Mesothelial cell of epicardium (in vitro differentiated cells): Measurements from ENCODE around the gene AP2A1. TPM values are rescaled to one million over a fixed set of nuclear protein-coding genes. Genes with fewer than 3 reads are reported as not detected.

Experiments
- DNase-seq, 2 experiments: peaks; one replicate each; pipeline ENCODE4 v3.0.0; 2021; ENCODE audit warnings: low spot score in 2 of 2; ENCODE audit not compliant: unreplicated experiment in 2 of 2
- H3K27ac Mint-ChIP-seq: 2 replicates; pipeline ENCODE4 v1.8.0; 2021; ENCODE audit warnings: mixed read lengths
- H3K27me3 Mint-ChIP-seq: 2 replicates; pipeline ENCODE4 v1.8.0; 2021; ENCODE audit warnings: low read depth, mixed read lengths
- H3K36me3 Mint-ChIP-seq: 2 replicates; pipeline ENCODE4 v1.8.0; 2021; ENCODE audit warnings: mixed read lengths
- H3K4me1 Mint-ChIP-seq: 2 replicates; pipeline ENCODE4 v1.8.0; 2021; ENCODE audit warnings: mixed read lengths
- H3K4me3 Mint-ChIP-seq: 2 replicates; pipeline ENCODE4 v1.8.0; 2021; ENCODE audit warnings: mild to moderate bottlenecking, moderate library complexity, mixed read lengths
- H3K9me3 Mint-ChIP-seq: 2 replicates; pipeline ENCODE4 v1.8.0; 2021; ENCODE audit warnings: mixed read lengths
- total RNA-seq: library from RNA; stranded (reverse); gene quantifications from 3 replicates; pipeline ENCODE4 v1.2.1, GENCODE V29; 2021
- TF ChIP-seq, protein P1 (sequence below): fragments of 200-600 bp; sonication (generic); IDR thresholded peaks from one replicate; pipeline ENCODE4 v1.5.0; 2021; ENCODE audit warnings: antibody characterized with exemption; ENCODE audit not compliant: unreplicated experiment

AP2A1 gene
- total RNA-seq, 1 donor from 2014 or later, result 85.2 TPM

DNA sequence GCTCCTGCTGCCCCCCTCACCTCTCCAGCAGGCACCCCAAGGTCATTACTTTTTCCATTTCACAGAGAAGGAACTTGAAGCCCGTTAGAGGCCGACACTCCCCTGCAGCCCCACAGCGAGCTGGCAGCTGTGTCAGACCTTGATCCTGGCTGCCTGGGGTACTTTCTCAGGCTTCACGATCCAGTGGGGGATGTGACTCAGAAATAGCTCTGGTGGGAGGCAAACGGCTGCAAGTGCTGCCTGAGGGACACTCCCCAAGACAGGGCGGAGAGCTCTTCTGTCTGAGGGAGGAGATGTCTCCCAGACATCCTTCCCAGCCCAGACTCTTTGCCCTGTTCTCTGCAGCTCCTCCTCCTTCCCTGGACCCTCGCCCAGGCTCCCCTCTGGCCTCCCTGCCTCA is 8.5 kb upstream of the AP2A1 start:
- Mint-ChIP-seq H3K4me3 (no peak overlapping the region), H3K36me3 (peaks cover 5% of the 10 kb centered on the region), H3K27ac (peak overlapping the region; percentile 71), H3K27me3 (no peaks in the 10 kb centered on the region), H3K9me3 (peaks cover 9% of the 10 kb centered on the region), H3K4me1 (peaks cover 8% of the 10 kb centered on the region)
- no peak for DNase-seq
- TF ChIP-seq, protein P1, sequence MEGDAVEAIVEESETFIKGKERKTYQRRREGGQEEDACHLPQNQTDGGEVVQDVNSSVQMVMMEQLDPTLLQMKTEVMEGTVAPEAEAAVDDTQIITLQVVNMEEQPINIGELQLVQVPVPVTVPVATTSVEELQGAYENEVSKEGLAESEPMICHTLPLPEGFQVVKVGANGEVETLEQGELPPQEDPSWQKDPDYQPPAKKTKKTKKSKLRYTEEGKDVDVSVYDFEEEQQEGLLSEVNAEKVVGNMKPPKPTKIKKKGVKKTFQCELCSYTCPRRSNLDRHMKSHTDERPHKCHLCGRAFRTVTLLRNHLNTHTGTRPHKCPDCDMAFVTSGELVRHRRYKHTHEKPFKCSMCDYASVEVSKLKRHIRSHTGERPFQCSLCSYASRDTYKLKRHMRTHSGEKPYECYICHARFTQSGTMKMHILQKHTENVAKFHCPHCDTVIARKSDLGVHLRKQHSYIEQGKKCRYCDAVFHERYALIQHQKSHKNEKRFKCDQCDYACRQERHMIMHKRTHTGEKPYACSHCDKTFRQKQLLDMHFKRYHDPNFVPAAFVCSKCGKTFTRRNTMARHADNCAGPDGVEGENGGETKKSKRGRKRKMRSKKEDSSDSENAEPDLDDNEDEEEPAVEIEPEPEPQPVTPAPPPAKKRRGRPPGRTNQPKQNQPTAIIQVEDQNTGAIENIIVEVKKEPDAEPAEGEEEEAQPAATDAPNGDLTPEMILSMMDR, result no peak

DNA sequence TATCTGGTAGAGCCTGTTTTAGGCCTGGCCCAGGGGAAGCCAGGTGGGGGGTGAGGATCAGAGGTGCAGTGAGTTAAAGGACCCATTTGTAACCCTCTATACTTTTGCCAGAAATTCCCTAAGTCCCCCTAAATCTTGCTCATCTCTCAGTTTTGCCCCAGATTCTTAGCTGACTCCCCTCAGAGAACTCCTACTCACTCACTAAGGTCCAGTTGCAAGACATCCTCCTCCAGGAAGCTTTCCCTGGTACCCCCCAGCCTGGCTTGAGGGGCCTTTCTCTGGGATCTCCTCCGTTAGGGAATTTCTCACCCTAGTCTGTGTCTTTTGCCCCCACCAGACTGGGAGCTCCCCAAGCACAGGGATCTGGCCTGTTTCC is 5.6 kb upstream of the AP2A1 start:
- no peak overlapping the region for H3K27ac Mint-ChIP-seq
- DNase-seq, result no peak
- TF ChIP-seq, protein P1, result no peak
- no peaks in the 10 kb centered on the region for H3K27me3 Mint-ChIP-seq
- no peaks in the 10 kb centered on the region for H3K36me3 Mint-ChIP-seq
- peaks cover 18% of the 10 kb centered on the region for H3K4me1 Mint-ChIP-seq
- H3K9me3 Mint-ChIP-seq, result no peaks in the 10 kb centered on the region
- H3K4me3 Mint-ChIP-seq, result no peak overlapping the region

DNA sequence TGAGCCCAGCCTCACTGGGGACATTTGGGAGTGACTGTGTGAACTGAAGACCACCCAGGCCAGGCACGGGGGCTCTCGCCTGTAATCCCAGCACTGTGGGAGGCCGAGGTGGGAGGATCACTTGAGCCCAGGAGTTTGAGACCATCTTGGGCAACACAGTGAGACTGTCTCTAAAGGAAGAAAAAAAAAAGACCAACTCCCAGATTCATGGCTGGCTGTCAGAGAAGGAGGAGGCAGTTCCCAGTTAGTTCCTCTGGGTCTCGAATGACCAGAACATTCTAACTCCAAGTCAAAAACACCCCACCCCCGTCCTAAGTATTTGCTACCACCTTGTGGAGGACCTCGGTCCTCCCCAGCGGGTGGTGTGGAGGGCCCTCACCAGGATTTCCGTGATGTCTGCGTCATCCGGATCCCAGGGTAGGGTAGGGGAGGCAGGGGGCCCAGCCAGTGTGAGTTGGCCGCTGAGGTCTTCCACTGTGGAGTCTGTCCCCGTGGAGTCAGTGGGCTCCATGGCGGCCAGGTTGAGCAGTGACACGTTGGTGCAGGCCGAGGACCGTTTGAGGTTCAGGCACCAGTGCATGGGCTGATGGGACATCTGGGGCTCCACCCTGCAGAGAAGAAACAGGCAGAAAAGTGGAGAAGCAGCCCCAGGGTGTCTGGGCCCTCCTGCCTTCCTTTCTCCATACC is 5.0 kb upstream of the AP2A1 start:
- Mint-ChIP-seq H3K36me3 (no peaks in the 10 kb centered on the region), H3K4me1 (peaks cover 20% of the 10 kb centered on the region), H3K4me3 (no peak overlapping the region), H3K27me3 (no peaks in the 10 kb centered on the region), H3K9me3 (no peaks in the 10 kb centered on the region), H3K27ac (no peak overlapping the region)
- TF ChIP-seq, protein P1, result no peak
- no peak for DNase-seq

DNA sequence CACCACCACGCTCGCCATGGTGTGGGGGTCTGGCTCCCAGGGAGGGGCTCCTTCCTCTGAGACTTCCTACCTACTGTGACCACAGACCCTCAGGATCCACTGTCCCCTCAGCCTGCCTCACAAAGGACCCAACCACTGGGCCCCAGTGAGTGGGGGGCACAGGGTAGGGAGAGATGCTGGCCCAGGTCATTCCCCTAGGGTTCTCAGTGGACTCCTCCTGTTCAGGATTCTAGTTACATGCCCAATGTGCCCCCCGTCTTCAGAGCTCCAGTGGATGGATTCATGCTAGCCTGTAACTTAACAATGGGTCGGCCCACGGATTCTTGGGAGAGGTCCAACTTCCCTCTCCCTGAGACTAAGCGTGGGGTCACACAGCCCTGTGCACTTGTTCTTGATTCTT is 3.6 kb upstream of the AP2A1 start, which contains the start of gene TSKS:
Gene TSKS (minus strand): TSS at position 77 of the 400 bp plus-strand sequence. CDS start 59 bp downstream, at position 18.
- H3K9me3 Mint-ChIP-seq, result no peaks in the 10 kb centered on the region
- H3K4me3 Mint-ChIP-seq, result no peak within 1 kb of the TSS
- H3K27ac Mint-ChIP-seq, result peak within 1 kb of the TSS; percentile 45
- peaks cover 28% of the 10 kb centered on the region for H3K4me1 Mint-ChIP-seq
- H3K27me3 Mint-ChIP-seq, result no peaks in the 10 kb centered on the region
- DNase-seq, result no peak
- no peaks in the 10 kb centered on the region for H3K36me3 Mint-ChIP-seq
- TF ChIP-seq, protein P1, result no peak

DNA sequence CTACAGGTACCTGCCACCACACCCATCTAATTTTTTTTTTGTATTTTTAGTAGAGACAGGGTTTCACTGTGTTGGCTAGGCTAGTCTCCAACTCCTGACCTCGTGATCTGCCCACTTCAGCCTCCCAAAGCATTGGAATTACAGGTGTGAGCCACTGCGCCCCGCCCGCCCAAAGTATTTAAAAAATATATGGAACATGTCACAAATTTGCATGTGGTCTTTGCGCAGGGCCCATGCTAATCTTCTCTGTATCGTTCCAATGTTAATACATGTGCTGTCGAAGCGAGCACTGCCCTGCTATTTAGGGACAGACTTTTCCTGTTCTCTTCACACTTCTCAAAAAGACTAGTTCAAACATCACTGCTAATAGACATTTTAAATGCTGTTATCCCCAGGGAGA is 2.5 kb upstream of the AP2A1 start:
- Mint-ChIP-seq H3K27me3 (no peaks in the 10 kb centered on the region), H3K27ac (peak overlapping the region; percentile 86), H3K4me1 (peaks cover 29% of the 10 kb centered on the region), H3K4me3 (no peak overlapping the region), H3K36me3 (no peaks in the 10 kb centered on the region), H3K9me3 (no peaks in the 10 kb centered on the region)
- TF ChIP-seq, protein P1, result no peak
- DNase-seq, result no peak
